Activated B cell treated with CpG ODN at 0.5 μM for 24 hours (primary cell): ENCODE measurements around the gene LRRC3. TPM values are rescaled to one million over a fixed set of nuclear protein-coding genes. Genes with fewer than 3 reads are reported as not detected.
A peak's percentile ranks its signal among the peaks of the same experiment; 100 is the strongest.

Source experiments
- ATAC-seq: fragments of 200-7000 bp; cut with Tn5 transposase; one replicate; pipeline ENCODE4 v1.10.0; 2021; ENCODE audit warnings: low read depth, mild to moderate bottlenecking, moderate library complexity
- CTCF ChIA-PET: fragments of 350-600 bp; sonication (Branson Sonifier 250); formaldehyde crosslinking; loops from one replicate; lab custom pipeline; 2021; ENCODE audit warnings: antibody characterized with exemption; lab: Charles Lee
- POLR2A ChIA-PET: fragments of 350-600 bp; sonication (Branson Sonifier 250); formaldehyde crosslinking; loops from one replicate; lab custom pipeline; 2021; ENCODE audit warnings: antibody characterized with exemption; lab: Charles Lee
- DNase-seq: peaks from one replicate; pipeline ENCODE4 v3.0.0; 2022
- H3K27ac Mint-ChIP-seq: one replicate; pipeline ENCODE4 v1.8.0; 2020; ENCODE audit warnings: mixed read lengths
- H3K27me3 Mint-ChIP-seq: one replicate; pipeline ENCODE4 v1.8.0; 2021; ENCODE audit warnings: mixed read lengths
- H3K36me3 Mint-ChIP-seq: one replicate; pipeline ENCODE4 v1.8.0; 2021; ENCODE audit warnings: low read depth, mixed read lengths
- H3K4me1 Mint-ChIP-seq: one replicate; pipeline ENCODE4 v1.8.0; 2021; ENCODE audit warnings: mixed read lengths
- H3K4me3 Mint-ChIP-seq: one replicate; pipeline ENCODE4 v1.8.0; 2020; ENCODE audit warnings: mild to moderate bottlenecking, mixed read lengths
- H3K9me3 Mint-ChIP-seq: one replicate; pipeline ENCODE4 v1.8.0; 2020; ENCODE audit warnings: mixed read lengths
- intact Hi-C: fragments of 100-400 bp; cut with micrococcal nuclease; formaldehyde crosslinking; loops from one replicate; pipeline ENCODE4 v1.15.1; 2024
- total RNA-seq: library from RNA; stranded (reverse); gene quantifications from 2 replicates; pipeline ENCODE4 v1.2.3, GENCODE V29; 2022
- TF ChIP-seq, protein P1 (sequence below): fragments of 200-600 bp; IDR thresholded peaks from one replicate; pipeline ENCODE4 v1.8.0; 2022; ENCODE audit warnings: antibody characterized with exemption, mild to moderate bottlenecking

The LRRC3 gene
- 0.91 and 1.00 TPM in 2 replicates for total RNA-seq

GRCh38 chr21:44454747-44455523 lies at the start of gene LRRC3:
Gene LRRC3 (plus strand): TSS chr21:44455510. CDS start chr21:44456645, 1,135 bp downstream.
- intact Hi-C loops, result loop anchor here (1.0 to 10.0 kb wide), 4 partner anchors 26 to 444 kb away; partner anchors contain the start of genes CFAP410 and PFKL
- peak; percentile 82 for ATAC-seq
- Mint-ChIP-seq H3K4me1 (peaks cover 2% of the 10 kb centered on the region), H3K4me3 (peak within 1 kb of the TSS; percentile 75), H3K27me3 (peaks cover 4% of the 10 kb centered on the region), H3K27ac (no peak within 1 kb of the TSS), H3K36me3 (no peaks in the 10 kb centered on the region), H3K9me3 (peaks cover 7% of the 10 kb centered on the region)
- CTCF ChIA-PET, result no interaction called here
- POLR2A ChIA-PET, result interaction anchor here (0.6 to 2.2 kb wide), 6 partner anchors 33 to 410 kb away, joined by 5 to 9 read pairs (median 8); partner anchors contain the start of gene CFAP410
- peak; percentile 71 for DNase-seq
- TF ChIP-seq, protein P1, sequence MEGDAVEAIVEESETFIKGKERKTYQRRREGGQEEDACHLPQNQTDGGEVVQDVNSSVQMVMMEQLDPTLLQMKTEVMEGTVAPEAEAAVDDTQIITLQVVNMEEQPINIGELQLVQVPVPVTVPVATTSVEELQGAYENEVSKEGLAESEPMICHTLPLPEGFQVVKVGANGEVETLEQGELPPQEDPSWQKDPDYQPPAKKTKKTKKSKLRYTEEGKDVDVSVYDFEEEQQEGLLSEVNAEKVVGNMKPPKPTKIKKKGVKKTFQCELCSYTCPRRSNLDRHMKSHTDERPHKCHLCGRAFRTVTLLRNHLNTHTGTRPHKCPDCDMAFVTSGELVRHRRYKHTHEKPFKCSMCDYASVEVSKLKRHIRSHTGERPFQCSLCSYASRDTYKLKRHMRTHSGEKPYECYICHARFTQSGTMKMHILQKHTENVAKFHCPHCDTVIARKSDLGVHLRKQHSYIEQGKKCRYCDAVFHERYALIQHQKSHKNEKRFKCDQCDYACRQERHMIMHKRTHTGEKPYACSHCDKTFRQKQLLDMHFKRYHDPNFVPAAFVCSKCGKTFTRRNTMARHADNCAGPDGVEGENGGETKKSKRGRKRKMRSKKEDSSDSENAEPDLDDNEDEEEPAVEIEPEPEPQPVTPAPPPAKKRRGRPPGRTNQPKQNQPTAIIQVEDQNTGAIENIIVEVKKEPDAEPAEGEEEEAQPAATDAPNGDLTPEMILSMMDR, result no peak

- H3K27ac Mint-ChIP-seq, result no peak overlapping the region
- CTCF ChIA-PET, result no interaction called here
- no peaks in the 10 kb centered on the region for H3K27me3 Mint-ChIP-seq
- POLR2A ChIA-PET, result no interaction called here
- peaks cover 2% of the 10 kb centered on the region for H3K9me3 Mint-ChIP-seq
- H3K4me1 Mint-ChIP-seq, result no peaks in the 10 kb centered on the region
- intact Hi-C loops, result no loop called here
- H3K36me3 Mint-ChIP-seq, result peaks cover 2% of the 10 kb centered on the region
- DNase-seq, result no peak
- no peak overlapping the region for H3K4me3 Mint-ChIP-seq
- TF ChIP-seq, protein P1, result no peak
- no peak for ATAC-seq
Measured at GRCh38 chr21:44405948-44406872, 49.1 kb upstream of the LRRC3 start.

GRCh38 chr21:44406953-44407352 lies 48.4 kb upstream of the LRRC3 start:
- TF ChIP-seq, protein P1, result no peak
- H3K27me3 Mint-ChIP-seq, result no peaks in the 10 kb centered on the region
- ATAC-seq (no peak), DNase-seq (no peak)
- ChIA-PET CTCF (no interaction called here), POLR2A (no interaction called here)
- H3K27ac Mint-ChIP-seq, result no peak overlapping the region
- H3K4me3 Mint-ChIP-seq, result no peak overlapping the region
- H3K9me3 Mint-ChIP-seq, result peaks cover 2% of the 10 kb centered on the region
- H3K36me3 Mint-ChIP-seq, result peaks cover 2% of the 10 kb centered on the region
- intact Hi-C loops, result no loop called here
- H3K4me1 Mint-ChIP-seq, result no peaks in the 10 kb centered on the region

GRCh38 chr21:44407493-44407892 lies 47.8 kb upstream of the LRRC3 start:
- intact Hi-C loops, result no loop called here

More at GRCh38 chr21:44407493-44407892, 47.8 kb upstream of the LRRC3 start:
- ATAC-seq (no peak), DNase-seq (no peak)
- no peak overlapping the region for H3K27ac Mint-ChIP-seq
- no peaks in the 10 kb centered on the region for H3K4me1 Mint-ChIP-seq
- TF ChIP-seq, protein P1, result no peak
- no peak overlapping the region for H3K4me3 Mint-ChIP-seq
- H3K36me3 Mint-ChIP-seq, result peaks cover 2% of the 10 kb centered on the region
- no peaks in the 10 kb centered on the region for H3K27me3 Mint-ChIP-seq
- CTCF ChIA-PET, result no interaction called here
- H3K9me3 Mint-ChIP-seq, result peaks cover 2% of the 10 kb centered on the region
- POLR2A ChIA-PET, result interaction anchor here (0.6 kb wide), 1 partner anchor 503 kb away, joined by 3 read pairs; no protein-coding TSS in a partner anchor
